Measurements from ENCODE around the gene HMGB2.
A peak's percentile ranks its signal among the peaks of the same experiment; 100 is the strongest.

The HMGB2 gene

DNA sequence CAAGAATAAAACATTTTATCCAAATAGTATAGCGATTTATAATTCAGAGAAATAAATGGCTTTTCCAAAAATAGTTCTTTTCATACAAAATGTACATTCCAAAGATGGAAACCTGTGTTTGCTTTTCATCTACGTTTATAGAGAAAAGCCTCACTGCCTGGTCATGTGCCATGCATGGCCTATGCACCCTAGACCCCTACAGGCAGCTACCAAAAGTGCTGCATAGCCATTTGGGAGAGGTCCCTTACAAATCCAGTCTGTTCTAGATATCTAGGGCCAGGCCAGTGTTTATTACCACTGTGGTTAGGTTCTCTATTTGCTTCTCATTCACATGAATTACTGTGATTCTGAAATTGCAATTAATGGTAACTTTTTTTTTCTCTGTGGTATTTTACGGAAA, 17.2 kb downstream of the HMGB2 start:
- Histone ChIP-seq H3K4me1 (ENCODE audit: insufficient read depth, low read length, severe bottlenecking) (no peaks in the 10 kb centered on the region), H3K79me2 (ENCODE audit: insufficient read depth, low read length) (no peaks in the 10 kb centered on the region), H3K4me3 (ENCODE audit: low read depth, low read length, poor library complexity, severe bottlenecking) (no peak overlapping the region), H2AFZ (ENCODE audit: low read length) (no peak overlapping the region), H3F3A (ENCODE audit: insufficient read depth, low read length) (no peaks in the 10 kb centered on the region), H3K9me3 (ENCODE audit: low read length) (no peaks in the 10 kb centered on the region), H3K36me3 (ENCODE audit: insufficient read depth, low read length) (peaks cover 69% of the 10 kb centered on the region), H3K27ac (ENCODE audit: low read depth, low read length, poor library complexity, severe bottlenecking) (no peak overlapping the region), H3K27me3 (ENCODE audit: insufficient read depth, low read length) (no peaks in the 10 kb centered on the region), H4K20me1 (ENCODE audit: insufficient read depth, low read length) (no peaks in the 10 kb centered on the region), H3K4me2 (ENCODE audit: low read length) (no peak overlapping the region), H3K9me2 (ENCODE audit: low read depth, low read length) (no peaks in the 10 kb centered on the region), H3K9ac (ENCODE audit: low read length) (no peak overlapping the region)
- TF ChIP-seq CTCF (IDR thresholded peaks at IDR 0.05; ENCODE audit: low read length): peak; percentile 43; the same call in 1 of the 2 replicates
- TF ChIP-seq EZH2 (IDR thresholded peaks at IDR 0.05; ENCODE audit: borderline replicate concordance, low read length): no peak

DNA sequence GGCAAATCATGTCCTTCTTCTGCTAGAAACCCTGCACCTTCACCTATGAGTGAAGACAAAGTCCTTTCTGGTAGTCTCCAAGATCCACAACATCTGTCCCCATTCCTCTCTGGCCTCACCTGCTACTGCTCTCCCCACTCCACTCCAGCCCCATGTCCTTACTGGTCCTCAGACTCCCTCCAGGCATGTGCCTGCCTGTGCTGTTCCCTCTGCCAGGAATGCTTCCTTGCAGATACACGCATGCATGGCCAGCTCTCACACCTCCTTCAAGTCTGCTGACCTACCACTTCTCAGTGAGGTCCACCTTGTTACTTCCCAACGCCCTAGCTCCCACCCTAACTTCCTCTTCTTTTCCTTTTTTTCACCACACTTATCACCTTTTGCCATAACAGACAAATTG, 18.1 kb downstream of the HMGB2 start:
- Histone ChIP-seq H3K79me2 (ENCODE audit: insufficient read depth, low read length) (no peaks in the 10 kb centered on the region), H3K4me2 (ENCODE audit: low read length) (no peak overlapping the region), H4K20me1 (ENCODE audit: insufficient read depth, low read length) (no peaks in the 10 kb centered on the region), H3K9ac (ENCODE audit: low read length) (no peak overlapping the region), H3K9me2 (ENCODE audit: low read depth, low read length) (no peaks in the 10 kb centered on the region), H3F3A (ENCODE audit: insufficient read depth, low read length) (no peaks in the 10 kb centered on the region), H3K4me3 (ENCODE audit: low read depth, low read length, poor library complexity, severe bottlenecking) (no peak overlapping the region), H3K27me3 (ENCODE audit: insufficient read depth, low read length) (no peaks in the 10 kb centered on the region), H2AFZ (ENCODE audit: low read length) (no peak overlapping the region), H3K4me1 (ENCODE audit: insufficient read depth, low read length, severe bottlenecking) (no peaks in the 10 kb centered on the region), H3K9me3 (ENCODE audit: low read length) (no peaks in the 10 kb centered on the region), H3K36me3 (ENCODE audit: insufficient read depth, low read length) (peaks cover 69% of the 10 kb centered on the region), H3K27ac (ENCODE audit: low read depth, low read length, poor library complexity, severe bottlenecking) (no peak overlapping the region)
- TF ChIP-seq EZH2 (IDR thresholded peaks at IDR 0.05; ENCODE audit: borderline replicate concordance, low read length) (no peak), CTCF (IDR thresholded peaks at IDR 0.05; ENCODE audit: low read length) (no peak)

DNA sequence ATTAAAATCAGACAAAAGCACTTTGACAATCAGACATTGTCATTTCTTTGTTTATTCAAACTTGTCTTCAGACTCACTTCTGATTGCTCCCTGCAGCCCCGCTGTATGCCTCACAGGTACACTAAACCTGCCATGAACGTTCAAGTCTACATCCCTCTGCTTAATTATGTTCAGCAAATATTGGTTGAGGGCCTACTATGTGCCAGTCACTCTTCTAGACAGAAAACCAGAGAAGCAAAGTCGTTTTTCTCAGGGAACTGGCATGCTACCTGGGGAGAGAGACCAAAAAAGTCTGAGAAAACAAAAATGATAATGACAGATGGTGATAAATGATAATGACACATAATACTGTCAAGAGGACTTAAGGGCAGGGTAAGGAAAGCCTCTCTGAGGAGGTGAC, 19.4 kb downstream of the HMGB2 start:
- no peak overlapping the region for H3K4me2 ChIP-seq (ENCODE audit: low read length)
- H3K9ac ChIP-seq (ENCODE audit: low read length): no peak overlapping the region
- H3K9me3 ChIP-seq (ENCODE audit: low read length): no peaks in the 10 kb centered on the region
- H3F3A ChIP-seq (ENCODE audit: insufficient read depth, low read length): no peaks in the 10 kb centered on the region
- H4K20me1 ChIP-seq (ENCODE audit: insufficient read depth, low read length): no peaks in the 10 kb centered on the region
- no peaks in the 10 kb centered on the region for H3K9me2 ChIP-seq (ENCODE audit: low read depth, low read length)
- no peaks in the 10 kb centered on the region for H3K27me3 ChIP-seq (ENCODE audit: insufficient read depth, low read length)
- H2AFZ ChIP-seq (ENCODE audit: low read length): no peak overlapping the region
- H3K4me1 ChIP-seq (ENCODE audit: insufficient read depth, low read length, severe bottlenecking): no peaks in the 10 kb centered on the region
- no peak overlapping the region for H3K27ac ChIP-seq (ENCODE audit: low read depth, low read length, poor library complexity, severe bottlenecking)
- H3K79me2 ChIP-seq (ENCODE audit: insufficient read depth, low read length): no peaks in the 10 kb centered on the region
- H3K36me3 ChIP-seq (ENCODE audit: insufficient read depth, low read length): peaks cover 71% of the 10 kb centered on the region
- no peak overlapping the region for H3K4me3 ChIP-seq (ENCODE audit: low read depth, low read length, poor library complexity, severe bottlenecking)
- TF ChIP-seq CTCF (IDR thresholded peaks at IDR 0.05; ENCODE audit: low read length) (no peak), EZH2 (IDR thresholded peaks at IDR 0.05; ENCODE audit: borderline replicate concordance, low read length) (no peak)

Data from OCI-LY1 (cell line).